ENCODE measurements around the gene TEAD1.
A peak's percentile ranks its signal among the peaks of the same experiment; 100 is the strongest.

DNA sequence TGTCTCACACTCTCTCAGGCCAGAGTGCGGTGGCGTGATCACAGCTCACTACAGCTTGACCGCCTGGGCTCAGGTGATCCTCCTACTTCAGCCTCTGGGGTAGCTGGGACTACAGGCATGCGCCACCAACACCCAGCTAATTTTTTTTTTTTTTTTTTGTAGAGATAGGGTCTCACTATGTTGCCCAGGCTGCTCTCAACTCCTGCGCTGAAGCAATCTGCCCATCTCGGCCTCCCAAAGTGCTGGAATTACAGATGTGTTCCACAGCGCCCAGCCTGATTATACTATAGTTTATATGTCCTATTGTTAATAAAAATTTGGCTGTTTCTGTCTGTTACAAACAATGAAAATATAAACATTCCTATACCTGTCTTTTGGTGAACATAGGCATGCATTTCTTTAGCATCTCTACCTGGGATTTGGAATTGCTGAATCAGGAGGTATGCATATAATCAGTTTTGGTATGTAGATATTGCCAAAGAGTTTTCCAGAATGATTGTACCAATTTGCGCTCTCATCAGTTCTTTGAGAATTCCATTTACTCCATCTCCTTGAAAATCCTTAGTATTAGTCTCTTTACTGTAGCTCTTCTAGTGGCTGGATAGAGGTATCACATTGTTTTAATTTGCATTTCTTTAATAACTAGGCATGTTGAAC is 78.8 kb downstream of the TEAD1 start:
- TF ChIP-seq EZH2 (optimal IDR thresholded peaks at IDR 0.05; ENCODE audit: low read depth, low read length) (no peak), EZH2phosphoT487 (IDR thresholded peaks at IDR 0.05; ENCODE audit: low read length) (no peak)
- TF ChIP-seq, protein P1, sequence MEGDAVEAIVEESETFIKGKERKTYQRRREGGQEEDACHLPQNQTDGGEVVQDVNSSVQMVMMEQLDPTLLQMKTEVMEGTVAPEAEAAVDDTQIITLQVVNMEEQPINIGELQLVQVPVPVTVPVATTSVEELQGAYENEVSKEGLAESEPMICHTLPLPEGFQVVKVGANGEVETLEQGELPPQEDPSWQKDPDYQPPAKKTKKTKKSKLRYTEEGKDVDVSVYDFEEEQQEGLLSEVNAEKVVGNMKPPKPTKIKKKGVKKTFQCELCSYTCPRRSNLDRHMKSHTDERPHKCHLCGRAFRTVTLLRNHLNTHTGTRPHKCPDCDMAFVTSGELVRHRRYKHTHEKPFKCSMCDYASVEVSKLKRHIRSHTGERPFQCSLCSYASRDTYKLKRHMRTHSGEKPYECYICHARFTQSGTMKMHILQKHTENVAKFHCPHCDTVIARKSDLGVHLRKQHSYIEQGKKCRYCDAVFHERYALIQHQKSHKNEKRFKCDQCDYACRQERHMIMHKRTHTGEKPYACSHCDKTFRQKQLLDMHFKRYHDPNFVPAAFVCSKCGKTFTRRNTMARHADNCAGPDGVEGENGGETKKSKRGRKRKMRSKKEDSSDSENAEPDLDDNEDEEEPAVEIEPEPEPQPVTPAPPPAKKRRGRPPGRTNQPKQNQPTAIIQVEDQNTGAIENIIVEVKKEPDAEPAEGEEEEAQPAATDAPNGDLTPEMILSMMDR (IDR thresholded peaks at IDR 0.05; ENCODE audit: low read length) = 0 out of 2 replicates have a peak, but pooled peaks have one; percentile 6
